HG03175 (cell line): ENCODE results near the gene SNED1.

ENCODE experiments used
- ATAC-seq: cut with Tn5 transposase; IDR thresholded peaks from one replicate; pipeline ENCODE4 v1.9.1; 2021; ENCODE audit warnings: mild to moderate bottlenecking, moderate library complexity; ENCODE audit not compliant: unreplicated experiment

The SNED1 gene

DNA sequence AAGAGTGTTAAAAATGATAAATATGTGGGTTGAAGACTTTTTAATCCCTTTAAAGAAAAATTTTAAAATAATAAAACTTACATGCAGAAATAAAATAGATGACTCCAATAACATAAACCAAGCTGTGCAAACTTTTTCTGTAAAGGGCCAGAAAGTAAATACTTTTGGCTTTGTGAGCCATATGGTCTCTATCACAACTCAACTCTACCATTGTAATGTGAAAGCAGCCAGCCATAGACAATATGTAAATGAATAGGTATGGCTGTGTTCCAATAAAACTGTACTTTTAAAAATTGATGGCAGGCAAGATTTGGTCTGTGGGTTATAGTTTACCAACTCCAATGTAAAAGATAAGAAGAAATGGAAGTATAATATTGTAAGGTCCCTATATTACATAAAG is 45.2 kb downstream of the SNED1 start:
- ATAC-seq, result no peak

DNA sequence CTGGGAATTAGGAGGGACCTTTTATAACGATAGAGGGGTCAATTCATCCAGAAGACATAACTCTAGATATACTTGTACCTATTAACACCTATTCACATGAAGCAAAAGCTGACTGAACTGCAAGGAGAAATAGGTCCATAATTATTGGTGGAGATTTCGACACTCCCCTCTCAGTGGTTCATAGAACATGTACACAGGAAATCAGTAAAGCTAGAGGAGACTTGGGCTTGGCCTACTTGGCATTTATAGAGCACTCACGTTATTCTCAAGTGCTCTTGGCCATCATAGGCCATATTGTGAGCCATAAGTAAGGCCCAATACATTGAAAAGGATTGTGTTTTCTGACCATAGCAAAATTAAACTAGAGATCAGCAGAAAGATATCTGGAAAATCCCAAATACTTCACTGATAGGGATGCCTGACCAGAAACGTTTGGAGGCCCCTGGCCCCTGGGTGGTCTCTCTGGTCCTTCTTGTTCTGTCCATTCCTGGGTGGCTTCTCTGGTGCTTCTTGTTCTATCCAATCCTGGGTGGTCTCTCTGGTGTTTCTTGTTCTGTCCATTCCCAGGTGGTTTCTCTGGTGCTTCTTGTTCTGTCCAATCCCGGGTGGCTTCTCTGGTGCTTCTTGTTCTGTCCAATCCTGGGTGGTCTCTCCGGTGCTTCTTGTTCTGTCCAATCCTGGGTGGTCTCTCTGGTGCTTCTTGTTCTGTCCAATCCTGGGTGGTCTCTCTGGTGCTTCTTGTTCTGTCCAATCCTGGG is 49.0 kb downstream of the SNED1 start:
- ATAC-seq, result no peak

DNA sequence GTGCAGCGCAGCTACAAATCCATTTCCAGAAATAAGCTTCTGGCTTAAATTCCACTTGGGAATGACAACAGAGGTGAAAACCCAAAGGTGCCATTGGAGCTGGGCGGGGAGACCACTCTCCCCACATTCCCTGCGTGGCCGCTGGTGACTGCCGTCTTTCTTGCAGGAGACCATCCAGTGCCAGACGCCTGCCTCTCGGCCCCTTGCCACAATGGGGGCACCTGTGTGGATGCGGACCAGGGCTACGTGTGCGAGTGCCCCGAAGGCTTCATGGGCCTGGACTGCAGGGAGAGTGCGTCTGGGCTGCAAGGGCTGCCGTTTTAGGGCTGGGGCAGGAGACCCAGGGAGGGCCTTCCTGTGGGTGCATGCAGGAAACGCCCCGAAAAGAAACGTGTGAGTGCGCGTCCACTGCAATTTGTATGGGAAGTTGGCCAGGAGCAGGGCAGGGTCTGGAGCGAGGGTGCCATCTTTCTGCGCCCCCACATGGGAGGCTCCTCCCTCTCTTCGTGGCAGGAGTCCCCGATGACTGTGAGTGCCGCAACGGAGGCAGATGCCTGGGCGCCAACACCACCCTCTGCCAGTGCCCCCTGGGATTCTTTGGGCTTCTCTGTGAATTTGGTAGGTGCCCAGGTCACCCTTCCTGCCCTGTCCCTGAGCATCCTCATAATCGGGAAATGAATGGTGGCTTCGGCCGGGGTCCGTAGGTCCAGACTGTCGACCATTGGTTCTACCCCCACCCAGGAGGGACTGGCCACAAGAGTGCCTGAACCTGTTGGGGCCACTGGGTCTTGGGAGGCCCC is 49.9 kb downstream of the SNED1 start:
- no peak for ATAC-seq

DNA sequence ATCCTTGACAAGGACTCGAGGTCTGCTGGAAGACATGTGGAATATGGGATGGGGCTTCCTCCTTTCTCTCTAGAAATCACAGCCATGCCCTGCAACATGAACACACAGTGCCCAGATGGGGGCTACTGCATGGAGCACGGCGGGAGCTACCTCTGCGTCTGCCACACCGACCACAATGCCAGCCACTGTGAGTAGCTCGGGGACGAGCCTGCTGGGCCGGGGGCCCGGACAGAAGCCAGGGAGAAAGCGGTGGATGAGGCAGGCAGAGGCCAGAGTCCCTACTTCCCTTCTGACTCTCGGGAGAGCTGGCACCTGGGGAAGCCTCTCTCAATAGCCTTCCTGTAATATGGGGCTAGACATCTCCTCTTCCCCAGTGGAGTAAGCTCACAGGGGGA is 50.5 kb downstream of the SNED1 start:
- no peak for ATAC-seq

DNA sequence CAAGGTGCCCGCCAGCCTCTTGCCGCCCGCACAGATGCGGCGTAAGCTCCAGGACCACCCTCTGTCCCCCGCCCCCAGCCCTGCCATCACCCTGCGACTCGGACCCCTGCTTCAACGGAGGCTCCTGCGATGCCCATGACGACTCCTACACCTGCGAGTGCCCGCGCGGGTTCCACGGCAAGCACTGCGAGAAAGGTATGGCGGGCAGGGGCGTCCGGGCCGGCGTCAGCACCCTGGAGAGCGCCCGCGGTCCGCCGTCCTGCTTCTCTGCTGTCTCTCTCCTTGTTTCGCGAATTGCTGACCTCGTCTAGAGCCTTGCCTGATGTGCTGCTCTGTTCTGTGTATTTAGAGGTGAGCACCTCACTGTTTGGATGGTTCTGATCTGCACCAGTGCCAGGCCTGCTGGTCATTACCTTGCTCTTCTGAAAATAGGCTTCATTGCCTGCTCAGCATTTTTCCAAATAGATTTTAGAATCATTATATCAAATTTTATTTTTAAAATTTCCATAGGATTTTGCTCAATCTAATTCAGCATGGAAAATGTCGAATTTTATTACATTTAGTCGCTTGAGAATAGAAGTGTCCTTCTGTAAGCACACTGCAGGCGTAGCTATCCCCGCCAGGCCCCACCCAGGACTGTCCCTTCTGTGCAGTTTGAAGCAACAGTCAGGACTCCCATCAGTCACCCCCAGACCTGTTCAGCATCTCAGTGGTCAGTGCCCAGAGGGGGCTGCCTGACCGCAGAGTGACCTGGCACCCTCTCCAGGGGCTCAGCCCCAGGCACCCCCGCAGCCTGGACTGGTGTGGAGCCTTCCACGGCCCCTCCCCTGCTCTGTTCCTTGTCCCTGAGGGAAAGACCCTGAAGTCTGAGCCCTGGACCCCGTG is 51.6 kb downstream of the SNED1 start:
- ATAC-seq, result no peak

- no peak for ATAC-seq
Observed at GRCh38 chr2:241050624-241051577, 52.5 kb downstream of the SNED1 start.

DNA sequence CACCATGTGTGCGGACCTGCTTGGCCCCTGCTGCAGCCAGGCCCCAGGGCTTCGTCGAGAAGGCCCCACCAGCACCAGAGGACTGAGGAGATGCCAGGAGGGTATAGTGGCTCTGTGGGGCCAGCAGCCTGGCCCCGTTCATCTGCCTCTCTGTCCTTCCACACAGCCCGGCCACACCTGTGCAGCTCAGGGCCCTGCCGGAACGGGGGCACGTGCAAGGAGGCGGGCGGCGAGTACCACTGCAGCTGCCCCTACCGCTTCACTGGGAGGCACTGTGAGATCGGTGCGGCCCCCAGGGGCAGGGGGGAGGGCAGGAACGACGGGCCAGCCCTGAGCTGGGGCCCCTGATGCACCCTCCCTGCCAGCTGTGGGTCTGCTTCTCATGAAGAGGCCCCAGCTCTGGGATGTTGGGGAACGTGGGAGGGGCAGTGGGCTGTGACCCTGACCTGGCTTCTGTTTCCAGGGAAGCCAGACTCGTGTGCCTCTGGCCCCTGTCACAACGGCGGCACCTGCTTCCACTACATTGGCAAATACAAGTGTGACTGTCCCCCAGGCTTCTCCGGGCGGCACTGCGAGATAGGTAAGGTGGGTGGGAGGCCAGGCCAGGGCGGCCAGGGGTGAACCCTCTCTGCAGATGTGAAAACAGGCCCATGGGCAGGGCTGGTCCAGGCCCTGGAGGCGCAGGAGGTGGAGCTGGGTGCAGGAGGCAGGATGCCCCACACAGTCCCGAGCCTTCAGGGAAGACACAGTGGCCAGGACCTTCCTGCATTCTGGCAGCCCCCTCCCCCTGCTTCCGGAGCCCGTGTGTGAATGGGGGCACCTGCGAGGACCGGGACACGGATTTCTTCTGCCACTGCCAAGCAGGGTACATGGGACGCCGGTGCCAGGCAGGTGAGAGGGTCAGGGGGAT is 53.4 kb downstream of the SNED1 start:
- ATAC-seq, result no peak

DNA sequence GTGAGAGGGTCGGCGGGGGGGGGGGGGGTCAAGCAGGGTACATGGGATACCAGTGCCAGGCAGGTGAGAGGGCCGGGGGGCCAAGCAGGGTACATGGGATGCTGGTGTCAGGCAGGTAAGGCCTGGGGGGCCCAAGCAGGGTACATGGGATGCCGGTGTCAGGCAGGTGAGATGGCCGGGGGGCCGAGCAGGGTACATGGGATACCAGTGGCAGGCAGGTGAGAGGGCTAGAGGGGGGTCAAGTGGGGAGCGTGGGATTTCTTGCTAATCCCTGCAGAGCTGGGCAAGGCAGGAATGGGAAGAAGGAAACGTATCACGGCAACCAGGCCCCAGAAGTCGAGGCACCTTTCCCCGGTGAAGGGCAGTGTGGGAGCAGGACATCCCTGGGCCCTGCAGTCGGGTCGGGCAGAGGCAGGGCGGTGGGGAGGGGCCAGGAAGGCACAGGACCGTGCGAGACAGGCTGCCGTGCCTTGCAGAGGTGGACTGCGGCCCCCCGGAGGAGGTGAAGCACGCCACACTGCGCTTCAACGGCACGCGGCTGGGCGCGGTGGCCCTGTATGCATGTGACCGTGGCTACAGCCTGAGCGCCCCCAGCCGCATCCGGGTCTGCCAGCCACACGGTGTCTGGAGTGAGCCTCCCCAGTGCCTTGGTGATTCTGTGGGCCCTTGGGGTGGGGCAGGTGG is 54.4 kb downstream of the SNED1 start:
- ATAC-seq, result no peak

GRCh38 chr2:241053576-241054251 is 55.3 kb downstream of the SNED1 start:
- ATAC-seq, result no peak

DNA sequence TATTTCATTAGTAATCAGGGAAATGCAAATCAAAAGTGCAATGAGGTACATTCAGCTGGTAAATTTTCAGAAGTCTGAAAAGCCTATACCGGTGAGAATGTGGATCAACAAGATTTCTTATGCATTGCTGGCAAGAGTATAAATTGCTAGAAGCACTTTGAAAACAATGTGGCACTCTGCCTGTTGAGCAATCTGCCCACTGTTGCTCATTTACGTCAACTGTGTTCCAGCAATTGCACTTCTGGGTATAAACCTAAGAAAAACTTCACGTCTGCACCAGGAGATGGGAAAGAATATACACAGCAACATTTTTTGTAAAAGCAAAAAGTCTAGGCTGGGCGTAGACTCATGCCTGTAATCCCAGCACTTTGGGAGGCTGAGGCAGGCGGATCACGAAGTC is 62.9 kb downstream of the SNED1 start:
- ATAC-seq, result no peak

DNA sequence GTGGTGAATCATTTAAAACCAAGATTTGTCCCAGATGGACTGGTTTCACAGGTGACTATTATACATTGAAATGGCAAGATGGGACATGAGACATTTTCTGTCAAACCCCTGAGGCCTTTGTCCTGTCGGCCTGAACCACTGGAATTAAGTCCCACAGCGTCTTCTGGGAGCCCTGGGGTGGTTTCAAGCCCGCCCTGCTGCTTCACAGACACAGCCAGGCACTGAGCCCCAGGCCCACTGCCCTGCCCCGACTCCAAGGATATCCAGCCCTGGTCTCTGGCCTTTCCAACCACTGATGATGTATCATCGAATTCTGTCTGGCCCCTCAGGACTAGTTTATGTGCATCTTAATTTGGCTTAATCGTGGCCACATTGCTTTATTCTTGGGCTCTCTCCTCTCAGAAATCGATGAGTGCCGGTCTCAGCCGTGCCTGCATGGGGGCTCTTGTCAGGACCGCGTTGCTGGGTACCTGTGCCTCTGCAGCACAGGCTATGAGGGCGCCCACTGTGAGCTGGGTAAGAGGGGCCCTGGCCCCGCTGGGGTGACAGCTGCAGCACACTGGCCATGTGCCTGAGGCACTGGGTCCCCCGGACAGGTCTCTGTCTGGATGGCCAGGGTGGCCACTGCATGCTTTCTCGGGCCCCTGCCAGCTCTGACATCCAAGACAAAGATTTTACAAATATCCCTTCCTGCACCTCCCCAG is 64.1 kb downstream of the SNED1 start:
- no peak for ATAC-seq

- ATAC-seq, result no peak
Observed at GRCh38 chr2:241063093-241063551, 64.7 kb downstream of the SNED1 start.

- no peak for ATAC-seq
Observed at GRCh38 chr2:241063587-241063986, 65.2 kb downstream of the SNED1 start.

DNA sequence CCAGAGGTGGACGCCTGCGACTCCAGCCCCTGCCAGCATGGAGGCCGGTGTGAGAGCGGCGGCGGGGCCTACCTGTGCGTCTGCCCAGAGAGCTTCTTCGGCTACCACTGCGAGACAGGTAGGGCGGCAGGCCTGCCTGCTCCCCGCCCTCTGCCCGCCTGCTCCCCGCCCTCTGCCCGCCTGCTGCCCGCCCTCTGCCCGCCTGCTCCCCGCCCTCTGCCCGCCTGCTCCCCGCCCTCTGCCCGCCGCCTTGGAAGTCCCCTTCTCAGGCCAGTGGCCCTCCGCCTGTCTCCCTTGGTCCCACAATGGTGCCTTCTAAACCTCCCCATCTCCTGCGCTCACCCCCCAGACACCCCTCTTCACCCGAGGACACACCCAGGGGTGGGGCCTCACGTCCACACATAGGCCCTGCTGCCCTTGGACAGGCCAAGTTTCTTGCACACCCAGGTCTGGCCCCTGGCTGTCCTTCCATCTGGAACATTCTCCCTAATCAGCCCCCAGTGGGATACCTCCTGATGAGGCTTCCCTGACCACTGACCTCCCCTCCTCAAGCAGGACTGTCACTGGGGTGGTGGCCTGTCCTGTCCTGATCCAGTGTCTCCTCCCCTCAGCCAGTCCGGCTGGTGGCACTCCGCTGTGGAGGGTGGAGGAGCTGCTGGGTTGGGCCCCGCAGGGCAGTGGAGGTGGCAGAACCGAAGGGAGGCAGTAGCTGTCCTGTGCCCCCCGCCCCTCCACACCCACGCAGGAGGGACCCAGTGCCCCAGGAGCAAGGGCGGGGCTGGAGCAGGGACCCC is 65.8 kb downstream of the SNED1 start:
- no peak for ATAC-seq

GRCh38 chr2:241064802-241065354 is 66.5 kb downstream of the SNED1 start:
- no peak for ATAC-seq

DNA sequence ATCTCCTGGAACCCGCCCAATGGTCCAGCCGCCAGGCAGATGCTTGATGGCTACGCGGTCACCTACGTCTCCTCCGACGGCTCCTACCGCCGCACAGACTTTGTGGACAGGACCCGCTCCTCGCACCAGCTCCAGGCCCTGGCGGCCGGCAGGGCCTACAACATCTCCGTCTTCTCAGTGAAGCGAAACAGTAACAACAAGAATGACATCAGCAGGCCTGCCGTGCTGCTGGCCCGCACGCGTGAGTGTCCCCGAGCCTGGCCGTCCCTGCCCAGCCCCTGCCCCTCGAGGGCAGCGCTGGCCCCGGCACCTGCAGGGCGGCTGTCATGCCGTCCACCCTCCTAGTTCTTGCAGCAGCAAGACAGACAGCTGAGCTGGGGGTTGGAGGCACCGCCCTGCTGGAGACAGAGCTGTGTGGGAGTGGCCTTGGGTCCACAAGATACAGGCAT is 67.0 kb downstream of the SNED1 start:
- no peak for ATAC-seq
